ENCODE results near the gene RAD51B. TPM values are rescaled to one million over a fixed set of nuclear protein-coding genes. Genes with fewer than 3 reads are reported as not detected.

The RAD51B gene
- total and polyA plus RNA-seq, 2 of the 13 experiments (the other 11 are each of a cell fraction or from before 2014, with no cell fraction given): 7.0 to 9.5 TPM

DNA sequence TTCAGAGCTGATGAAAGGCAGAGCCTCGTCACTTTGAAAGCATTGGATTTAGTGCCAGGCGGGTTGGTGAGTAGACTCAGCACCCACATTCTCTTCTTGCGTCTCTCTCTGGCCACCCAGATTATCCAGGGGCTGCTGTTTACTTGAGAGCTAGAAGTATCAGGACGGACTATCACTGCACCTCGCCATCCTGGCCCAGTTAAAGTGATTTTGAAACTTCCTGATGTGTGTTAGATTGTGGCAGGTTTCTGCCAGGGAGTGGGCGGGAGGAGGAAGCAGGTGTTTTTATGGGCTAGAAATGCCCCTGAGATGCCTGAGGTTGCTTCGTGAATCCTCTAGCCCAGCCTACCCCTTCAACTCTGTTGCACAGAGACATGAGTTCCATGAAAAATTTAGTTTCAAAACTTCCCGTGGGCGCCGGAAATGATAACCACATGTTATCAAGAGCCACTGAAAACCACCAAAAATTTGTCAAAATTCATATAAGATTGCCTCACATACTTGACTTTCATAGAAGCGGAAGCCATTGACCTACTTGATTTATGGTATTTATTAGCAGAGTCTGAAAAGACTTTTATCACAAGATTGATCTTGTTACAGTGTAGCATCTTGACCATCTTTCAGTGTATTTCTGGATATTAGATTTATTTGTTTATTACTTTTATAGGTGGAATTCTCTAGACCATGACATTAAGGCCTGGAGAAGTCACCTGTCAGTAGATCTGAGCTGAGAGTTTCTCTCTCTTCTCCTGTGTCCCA is 466.0 kb downstream of the RAD51B start:
- H3K9ac ChIP-seq (ENCODE audit: insufficient read depth, low read depth, low read length): no peak overlapping the region
- H3K9me3 ChIP-seq (ENCODE audit: low read length): no peaks in the 10 kb centered on the region
- FAIRE-seq (no peak), ATAC-seq (no peak), DNase-seq (ENCODE audit: low spot score) (no peak)
- H3K36me3 ChIP-seq (replicated peaks in 1 of 2; ENCODE audit: control insufficient read depth in 1 of 2, insufficient read depth in 2 of 2, low read length in 2 of 2): no peaks in the 10 kb centered on the region
- no peak for TF ChIP-seq ZIK1 (CRISPR knock-in tag; IDR thresholded peaks at IDR 0.05; ENCODE audit: borderline replicate concordance, low read depth)
- TF ChIP-seq ZNF136 (CRISPR knock-in tag; IDR thresholded peaks at IDR 0.05; ENCODE audit: low read depth): no peak
- TF ChIP-seq JDP2 (CRISPR knock-in tag; IDR thresholded peaks at IDR 0.05; ENCODE audit: borderline replicate concordance): no peak
- TF ChIP-seq, protein P1, sequence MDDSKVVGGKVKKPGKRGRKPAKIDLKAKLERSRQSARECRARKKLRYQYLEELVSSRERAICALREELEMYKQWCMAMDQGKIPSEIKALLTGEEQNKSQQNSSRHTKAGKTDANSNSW (CRISPR knock-in tag; IDR thresholded peaks at IDR 0.05; ENCODE audit: borderline replicate concordance): no peak
- TF ChIP-seq ZNF816 (CRISPR knock-in tag; IDR thresholded peaks at IDR 0.05; ENCODE audit: borderline replicate concordance): no peak
- TF ChIP-seq ZMYM3 (CRISPR knock-in tag; IDR thresholded peaks at IDR 0.05): no peak
- TF ChIP-seq, protein P2, sequence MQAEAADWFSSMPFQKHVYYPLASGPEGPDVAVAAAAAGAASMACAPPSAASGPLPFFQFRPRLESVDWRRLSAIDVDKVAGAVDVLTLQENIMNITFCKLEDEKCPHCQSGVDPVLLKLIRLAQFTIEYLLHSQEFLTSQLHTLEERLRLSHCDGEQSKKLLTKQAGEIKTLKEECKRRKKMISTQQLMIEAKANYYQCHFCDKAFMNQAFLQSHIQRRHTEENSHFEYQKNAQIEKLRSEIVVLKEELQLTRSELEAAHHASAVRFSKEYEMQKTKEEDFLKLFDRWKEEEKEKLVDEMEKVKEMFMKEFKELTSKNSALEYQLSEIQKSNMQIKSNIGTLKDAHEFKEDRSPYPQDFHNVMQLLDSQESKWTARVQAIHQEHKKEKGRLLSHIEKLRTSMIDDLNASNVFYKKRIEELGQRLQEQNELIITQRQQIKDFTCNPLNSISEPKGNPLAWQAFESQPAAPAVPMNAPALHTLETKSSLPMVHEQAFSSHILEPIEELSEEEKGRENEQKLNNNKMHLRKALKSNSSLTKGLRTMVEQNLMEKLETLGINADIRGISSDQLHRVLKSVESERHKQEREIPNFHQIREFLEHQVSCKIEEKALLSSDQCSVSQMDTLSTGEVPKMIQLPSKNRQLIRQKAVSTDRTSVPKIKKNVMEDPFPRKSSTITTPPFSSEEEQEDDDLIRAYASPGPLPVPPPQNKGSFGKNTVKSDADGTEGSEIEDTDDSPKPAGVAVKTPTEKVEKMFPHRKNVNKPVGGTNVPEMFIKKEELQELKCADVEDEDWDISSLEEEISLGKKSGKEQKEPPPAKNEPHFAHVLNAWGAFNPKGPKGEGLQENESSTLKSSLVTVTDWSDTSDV (CRISPR knock-in tag; IDR thresholded peaks at IDR 0.05): no peak
- TF ChIP-seq GPN1 (CRISPR knock-in tag; IDR thresholded peaks at IDR 0.05; ENCODE audit: borderline replicate concordance): no peak
- no peak for TF ChIP-seq POLR2AphosphoS2 (IDR thresholded peaks at IDR 0.05; ENCODE audit: low read depth, low read length)
- TF ChIP-seq, protein P3, sequence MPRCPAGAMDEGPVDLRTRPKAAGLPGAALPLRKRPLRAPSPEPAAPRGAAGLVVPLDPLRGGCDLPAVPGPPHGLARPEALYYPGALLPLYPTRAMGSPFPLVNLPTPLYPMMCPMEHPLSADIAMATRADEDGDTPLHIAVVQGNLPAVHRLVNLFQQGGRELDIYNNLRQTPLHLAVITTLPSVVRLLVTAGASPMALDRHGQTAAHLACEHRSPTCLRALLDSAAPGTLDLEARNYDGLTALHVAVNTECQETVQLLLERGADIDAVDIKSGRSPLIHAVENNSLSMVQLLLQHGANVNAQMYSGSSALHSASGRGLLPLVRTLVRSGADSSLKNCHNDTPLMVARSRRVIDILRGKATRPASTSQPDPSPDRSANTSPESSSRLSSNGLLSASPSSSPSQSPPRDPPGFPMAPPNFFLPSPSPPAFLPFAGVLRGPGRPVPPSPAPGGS (CRISPR knock-in tag; IDR thresholded peaks at IDR 0.05): no peak
- no peak for TF ChIP-seq ZNF605 (CRISPR knock-in tag; IDR thresholded peaks at IDR 0.05)
- no peak for TF ChIP-seq ZNF7 (CRISPR knock-in tag; IDR thresholded peaks at IDR 0.05)
- no peaks in the 10 kb centered on the region for H3K79me2 ChIP-seq (ENCODE audit: insufficient read depth, low read length)
- intact Hi-C loops (cut with micrococcal nuclease; ENCODE audit: unreplicated experiment): no loop called here
- peaks cover 39% of the 10 kb centered on the region for H3K4me1 ChIP-seq (ENCODE audit: insufficient read depth, low read length)
- H3K27ac ChIP-seq (ENCODE audit: extremely low read length, insufficient read depth, low read length): no peak overlapping the region
- no peaks in the 10 kb centered on the region for H3K27me3 ChIP-seq (ENCODE audit: control insufficient read depth in 1 of 2, insufficient read depth in 2 of 2, low read length in 2 of 2)
- in situ Hi-C loops (cut with HindIII; ENCODE audit: extremely low pct_ligation_motif_present, low pct_unique_long_range_greater_than_20kb): no loop called here
- H3K4me3 ChIP-seq (replicated peaks in 1 of 3; ENCODE audit: insufficient read depth in 1 of 3, low read depth in 2 of 3, low read length in 3 of 3): no peak overlapping the region
- H2AFZ ChIP-seq (ENCODE audit: low read length): no peak overlapping the region
- ChIA-PET CTCF (ENCODE audit: low intra/inter-chr PET ratio, low total read pairs) (no interaction called here), POLR2A (no interaction called here)
- WGBS (ENCODE audit: low lambda C conversion rate): 99% methylated on average over 10 of the region's 11 CpGs
- BruUV-seq (replicated peaks): no TSS peak
- no peak overlapping the region for H3K4me2 ChIP-seq (ENCODE audit: low read depth, low read length)
- no peaks in the 10 kb centered on the region for H4K20me1 ChIP-seq (ENCODE audit: insufficient read depth, low read length)

Measured in HepG2 (cell line).